Astrocyte (in vitro differentiated cells and primary cell): Measurements from ENCODE around the gene ASXL1. TPM values are rescaled to one million over a fixed set of nuclear protein-coding genes. Genes with fewer than 3 reads are reported as not detected.

Experiments used
- DNase-seq: peaks from one replicate; pipeline ENCODE4 v3.0.0-alpha.2; 2010; ENCODE audit warnings: low read depth
- FAIRE-seq: peaks from 2 replicates; lab custom pipeline; 2011; peaks lifted over from hg19 to GRCh38; lab: Jason Lieb, UNC
- H2AFZ ChIP-seq: 2 replicates; pipeline ENCODE4 v1.6.0; 2012; ENCODE audit warnings: low read depth, low read length, inconsistent platforms
- H3K27ac ChIP-seq: 2 replicates; pipeline ENCODE4 v1.5.1; 2011; ENCODE audit warnings: low read depth, low read length, inconsistent platforms
- H3K27me3 ChIP-seq: 2 replicates; pipeline ENCODE4 v1.6.0; 2011; ENCODE audit warnings: low read length, inconsistent platforms; ENCODE audit not compliant: insufficient read depth
- H3K36me3 ChIP-seq: 2 replicates; pipeline ENCODE4 v1.5.1; 2011; ENCODE audit warnings: low read length, inconsistent platforms; ENCODE audit not compliant: insufficient read depth
- H3K4me1 ChIP-seq: 2 replicates; pipeline ENCODE4 v1.5.1; 2011; ENCODE audit warnings: low read length, inconsistent platforms; ENCODE audit not compliant: insufficient read depth
- H3K4me2 ChIP-seq: 2 replicates; pipeline ENCODE4 v1.6.0; 2012; ENCODE audit warnings: low read length, inconsistent platforms
- H3K4me3 ChIP-seq: 2 replicates; pipeline ENCODE4 v1.5.1; 2011; ENCODE audit warnings: low read depth, mild to moderate bottlenecking, low read length, inconsistent platforms; ENCODE audit not compliant: insufficient read depth
- H3K79me2 ChIP-seq: 2 replicates; pipeline ENCODE4 v1.6.0; 2012; ENCODE audit warnings: mild to moderate bottlenecking, low read length, inconsistent platforms; ENCODE audit not compliant: insufficient read depth
- H3K9ac ChIP-seq: 2 replicates; pipeline ENCODE4 v1.6.0; 2012; ENCODE audit warnings: mild to moderate bottlenecking, low read length, inconsistent platforms
- H3K9me3 ChIP-seq: 2 replicates; pipeline ENCODE4 v1.5.1; 2012; ENCODE audit warnings: low read depth, mild to moderate bottlenecking, low read length, inconsistent platforms; ENCODE audit not compliant: insufficient read depth
- H4K20me1 ChIP-seq: 2 replicates; pipeline ENCODE4 v1.6.0; 2012; ENCODE audit warnings: low read length, inconsistent platforms; ENCODE audit not compliant: insufficient read depth
- H3K27ac Mint-ChIP-seq: one replicate; pipeline ENCODE4 v1.8.0; 2021; ENCODE audit warnings: mild to moderate bottlenecking, mixed read lengths; ENCODE audit not compliant: unreplicated experiment
- H3K27me3 Mint-ChIP-seq: one replicate; pipeline ENCODE4 v1.8.0; 2021; ENCODE audit warnings: low read depth, mixed read lengths; ENCODE audit not compliant: unreplicated experiment
- H3K36me3 Mint-ChIP-seq: one replicate; pipeline ENCODE4 v1.8.0; 2021; ENCODE audit warnings: low read depth, mixed read lengths; ENCODE audit not compliant: unreplicated experiment
- H3K4me1 Mint-ChIP-seq: one replicate; pipeline ENCODE4 v1.8.0; 2021; ENCODE audit warnings: low read depth, mixed read lengths; ENCODE audit not compliant: unreplicated experiment
- H3K4me3 Mint-ChIP-seq: one replicate; pipeline ENCODE4 v1.8.0; 2021; ENCODE audit warnings: mild to moderate bottlenecking, moderate library complexity, mixed read lengths; ENCODE audit not compliant: unreplicated experiment
- H3K9me3 Mint-ChIP-seq: one replicate; pipeline ENCODE4 v1.8.0; 2021; ENCODE audit warnings: mild to moderate bottlenecking, mixed read lengths; ENCODE audit not compliant: unreplicated experiment
- EZH2 ChIP-seq: IDR thresholded peaks from 2 replicates; pipeline ENCODE4 v1.6.1; 2012; ENCODE audit warnings: mild to moderate bottlenecking, low read length, inconsistent platforms; ENCODE audit not compliant: insufficient read depth
- total RNA-seq: library from RNA; stranded (reverse); gene quantifications from 2 replicates; pipeline ENCODE4 v1.2.1, GENCODE V29; 2021
- TF ChIP-seq, protein P1 (sequence below): IDR thresholded peaks from 2 replicates; pipeline ENCODE4 v1.5.1; 2011; ENCODE audit warnings: low read depth, mild to moderate bottlenecking, inconsistent platforms, low read length, moderate library complexity; ENCODE audit not compliant: insufficient read depth

ASXL1 gene
- total RNA-seq, 1 donor from 2014 or later, result 62.4 TPM

DNA sequence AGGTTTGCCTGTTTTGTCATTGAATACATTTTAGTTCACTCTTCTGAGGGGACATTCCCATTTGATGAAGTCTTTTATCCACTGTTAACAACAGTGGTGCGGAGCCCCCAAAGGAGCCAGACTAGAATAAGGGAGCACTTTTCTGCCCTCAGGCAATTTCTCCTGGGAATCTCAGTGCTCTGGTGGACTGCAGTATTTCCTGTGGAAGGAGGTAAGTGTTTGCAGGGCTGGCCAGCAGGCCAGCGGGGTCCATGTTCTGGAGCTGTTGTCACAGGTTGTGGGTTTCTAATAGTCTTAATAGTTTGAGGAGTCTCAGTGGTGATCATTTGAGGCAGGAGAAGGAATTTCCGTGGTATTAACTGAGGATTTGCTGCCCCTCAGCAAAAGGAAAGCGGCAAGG lies 83.5 kb downstream of the ASXL1 start:
- H4K20me1 ChIP-seq, result peaks cover 93% of the 10 kb centered on the region
- no peak overlapping the region for H3K4me3 Mint-ChIP-seq
- peaks cover 4% of the 10 kb centered on the region for H3K4me1 ChIP-seq
- FAIRE-seq, result no peak
- no peaks in the 10 kb centered on the region for H3K27me3 Mint-ChIP-seq
- peaks cover 30% of the 10 kb centered on the region for H3K36me3 ChIP-seq
- peaks cover 21% of the 10 kb centered on the region for H3K79me2 ChIP-seq
- no peak overlapping the region for H3K4me3 ChIP-seq
- no peak for DNase-seq
- no peak overlapping the region for H3K9ac ChIP-seq
- no peaks in the 10 kb centered on the region for H3K9me3 ChIP-seq
- TF ChIP-seq EZH2, result no peak
- TF ChIP-seq, protein P1, sequence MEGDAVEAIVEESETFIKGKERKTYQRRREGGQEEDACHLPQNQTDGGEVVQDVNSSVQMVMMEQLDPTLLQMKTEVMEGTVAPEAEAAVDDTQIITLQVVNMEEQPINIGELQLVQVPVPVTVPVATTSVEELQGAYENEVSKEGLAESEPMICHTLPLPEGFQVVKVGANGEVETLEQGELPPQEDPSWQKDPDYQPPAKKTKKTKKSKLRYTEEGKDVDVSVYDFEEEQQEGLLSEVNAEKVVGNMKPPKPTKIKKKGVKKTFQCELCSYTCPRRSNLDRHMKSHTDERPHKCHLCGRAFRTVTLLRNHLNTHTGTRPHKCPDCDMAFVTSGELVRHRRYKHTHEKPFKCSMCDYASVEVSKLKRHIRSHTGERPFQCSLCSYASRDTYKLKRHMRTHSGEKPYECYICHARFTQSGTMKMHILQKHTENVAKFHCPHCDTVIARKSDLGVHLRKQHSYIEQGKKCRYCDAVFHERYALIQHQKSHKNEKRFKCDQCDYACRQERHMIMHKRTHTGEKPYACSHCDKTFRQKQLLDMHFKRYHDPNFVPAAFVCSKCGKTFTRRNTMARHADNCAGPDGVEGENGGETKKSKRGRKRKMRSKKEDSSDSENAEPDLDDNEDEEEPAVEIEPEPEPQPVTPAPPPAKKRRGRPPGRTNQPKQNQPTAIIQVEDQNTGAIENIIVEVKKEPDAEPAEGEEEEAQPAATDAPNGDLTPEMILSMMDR, result no peak
- peaks cover 45% of the 10 kb centered on the region for H3K36me3 Mint-ChIP-seq
- no peaks in the 10 kb centered on the region for H3K27me3 ChIP-seq
- H2AFZ ChIP-seq, result no peak overlapping the region
- H3K27ac ChIP-seq, result no peak overlapping the region
- H3K9me3 Mint-ChIP-seq, result no peaks in the 10 kb centered on the region
- H3K4me1 Mint-ChIP-seq, result peaks cover 22% of the 10 kb centered on the region
- H3K27ac Mint-ChIP-seq, result peak overlapping the region; percentile 75
- H3K4me2 ChIP-seq, result no peak overlapping the region

DNA sequence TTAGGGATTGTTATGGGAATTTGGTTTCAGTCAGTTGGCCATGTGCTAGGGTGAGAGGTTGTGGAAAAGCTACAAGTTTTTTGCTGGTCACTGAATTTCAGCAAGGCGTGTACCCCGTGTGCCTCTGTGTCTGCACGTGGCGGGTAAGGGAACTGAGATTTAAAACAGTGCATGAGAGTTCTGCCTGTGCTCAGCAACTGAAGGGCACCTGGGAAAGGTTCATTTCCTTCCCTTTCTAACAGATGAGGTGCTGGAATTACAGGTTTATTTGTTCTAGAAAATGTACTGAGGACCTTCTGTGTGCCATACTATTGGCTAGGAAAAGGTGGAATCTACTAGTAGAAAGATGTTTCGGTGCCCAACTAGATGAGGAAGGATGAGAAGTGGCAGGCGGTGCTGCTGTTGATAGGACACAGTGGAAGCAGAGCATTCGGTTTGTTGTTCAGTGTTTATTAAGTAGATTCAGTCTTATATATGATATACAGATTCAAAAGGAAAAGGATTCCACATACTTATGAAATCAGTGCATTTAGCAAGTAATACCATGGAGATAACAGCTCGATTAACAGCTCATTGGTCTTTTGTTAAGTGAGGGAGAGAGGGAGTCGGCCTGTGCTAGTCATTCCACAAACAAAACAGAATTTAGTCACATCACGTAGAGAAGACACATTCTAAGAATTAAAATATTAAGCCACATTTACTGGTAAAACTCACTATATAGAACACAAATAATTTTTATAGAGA lies 84.7 kb downstream of the ASXL1 start:
- Histone ChIP-seq H3K27me3 (no peaks in the 10 kb centered on the region), H4K20me1 (peaks cover 87% of the 10 kb centered on the region), H3K4me2 (no peak overlapping the region), H3K9me3 (no peaks in the 10 kb centered on the region), H3K36me3 (peaks cover 24% of the 10 kb centered on the region), H3K27ac (no peak overlapping the region), H3K4me1 (peaks cover 4% of the 10 kb centered on the region), H3K9ac (no peak overlapping the region), H3K4me3 (no peak overlapping the region), H3K79me2 (peaks cover 23% of the 10 kb centered on the region), H2AFZ (no peak overlapping the region)
- Mint-ChIP-seq H3K36me3 (peaks cover 39% of the 10 kb centered on the region), H3K9me3 (no peaks in the 10 kb centered on the region), H3K27ac (no peak overlapping the region), H3K4me3 (no peak overlapping the region), H3K27me3 (no peaks in the 10 kb centered on the region), H3K4me1 (peaks cover 25% of the 10 kb centered on the region)
- FAIRE-seq (no peak), DNase-seq (no peak)
- TF ChIP-seq EZH2, result no peak
- TF ChIP-seq, protein P1, result no peak

DNA sequence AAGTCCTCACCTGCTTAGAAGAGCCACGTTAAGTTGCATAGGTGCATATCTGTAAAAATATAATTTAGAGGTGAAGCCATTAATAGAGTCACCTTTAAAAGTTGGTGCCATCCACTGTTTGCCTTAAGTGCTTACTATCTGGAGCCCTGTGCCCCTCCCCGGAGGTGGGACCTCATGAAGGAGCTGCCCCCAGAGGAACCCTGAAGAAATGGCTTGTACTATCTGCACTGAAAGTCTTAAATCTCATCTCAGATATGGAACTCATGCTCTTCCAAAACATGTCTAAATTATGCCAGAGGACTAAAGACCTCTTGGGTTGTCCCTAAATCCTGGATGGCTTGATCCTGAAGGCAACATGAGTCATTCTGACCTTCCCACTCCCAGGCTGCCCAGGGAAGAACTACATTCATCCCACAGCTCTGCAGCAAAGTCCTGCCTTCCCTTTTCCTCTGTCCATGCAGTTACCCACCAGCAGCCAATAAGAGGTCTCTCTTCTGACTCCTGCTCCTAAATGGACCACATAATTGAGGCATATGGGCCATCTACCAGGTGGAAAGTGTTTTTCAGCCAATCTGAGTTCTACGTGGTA lies 85.3 kb downstream of the ASXL1 start:
- peaks cover 25% of the 10 kb centered on the region for H3K4me1 Mint-ChIP-seq
- Histone ChIP-seq H3K36me3 (peaks cover 23% of the 10 kb centered on the region), H3K4me2 (no peak overlapping the region), H3K27ac (no peak overlapping the region), H2AFZ (no peak overlapping the region), H3K27me3 (no peaks in the 10 kb centered on the region), H4K20me1 (peaks cover 87% of the 10 kb centered on the region), H3K4me1 (peaks cover 4% of the 10 kb centered on the region), H3K79me2 (peaks cover 23% of the 10 kb centered on the region), H3K9me3 (no peaks in the 10 kb centered on the region), H3K4me3 (no peak overlapping the region), H3K9ac (no peak overlapping the region)
- TF ChIP-seq EZH2, result no peak
- TF ChIP-seq, protein P1, result no peak
- no peak overlapping the region for H3K4me3 Mint-ChIP-seq
- no peak overlapping the region for H3K27ac Mint-ChIP-seq
- H3K9me3 Mint-ChIP-seq, result no peaks in the 10 kb centered on the region
- peaks cover 37% of the 10 kb centered on the region for H3K36me3 Mint-ChIP-seq
- FAIRE-seq (no peak), DNase-seq (no peak)
- no peaks in the 10 kb centered on the region for H3K27me3 Mint-ChIP-seq
